ENCODE measurements around the gene NAP1L4. TPM values are rescaled to one million over a fixed set of nuclear protein-coding genes. Genes with fewer than 3 reads are reported as not detected.

The NAP1L4 gene
- total and polyA plus RNA-seq, 2 of the 8 experiments (the other 6 are each of a cell fraction or from before 2014, with no cell fraction given): 75.8 to 194 TPM

DNA sequence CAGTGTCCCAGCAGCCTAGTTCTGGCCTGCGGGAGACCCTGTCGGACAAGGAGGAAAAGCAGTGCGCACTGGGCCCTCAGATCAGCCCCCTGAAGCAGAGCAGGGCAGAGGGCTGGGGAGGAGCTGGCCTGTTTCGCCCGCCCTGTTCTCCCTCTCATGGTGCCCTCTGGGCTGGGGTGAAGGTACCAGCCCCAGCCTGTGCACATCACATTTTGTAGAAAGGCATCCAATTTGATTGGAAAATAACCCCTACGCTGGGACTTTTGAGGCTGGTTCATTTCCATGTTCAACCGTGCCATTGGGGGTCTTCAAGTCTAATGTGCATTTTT is 832 bp upstream of the NAP1L4 start:
- no peaks in the 10 kb centered on the region for H3K9me3 ChIP-seq (ENCODE audit: insufficient read depth in 2 of 2, low read depth in 1 of 2, low read length in 1 of 2)
- H2BK15ac ChIP-seq (ENCODE audit: low read length): no peak overlapping the region
- H3K23me2 ChIP-seq (ENCODE audit: low read depth, low read length): peaks cover 11% of the 10 kb centered on the region
- no peaks in the 10 kb centered on the region for H3K27me3 ChIP-seq (replicated peaks in 1 of 4; ENCODE audit: control insufficient read depth in 3 of 4, extremely low read depth in 1 of 4, insufficient read depth in 3 of 4, low read length in 3 of 4)
- peak overlapping the region; percentile 93 for H4K5ac ChIP-seq (ENCODE audit: insufficient read length, low read depth, low read length)
- peaks cover 3% of the 10 kb centered on the region for H3K79me1 ChIP-seq (ENCODE audit: low read depth, low read length)
- peak overlapping the region; percentile 98 for H4K91ac ChIP-seq (replicated peaks; ENCODE audit: insufficient read length, low read length)
- H3K4me1 ChIP-seq (replicated peaks in 1 of 4; ENCODE audit: control insufficient read depth in 3 of 4, insufficient read depth in 4 of 4, low read length in 3 of 4): peaks cover 2 to 15% (median 7%) of the 10 kb centered on the region in 4 experiments
- peak overlapping the region; percentile 97 for H3K18ac ChIP-seq (ENCODE audit: extremely low read depth, low read length)
- H2BK20ac ChIP-seq (ENCODE audit: low read length): no peak overlapping the region
- H2BK120ac ChIP-seq (replicated peaks; ENCODE audit: low read depth, low read length): no peak overlapping the region
- H2BK12ac ChIP-seq (ENCODE audit: low read depth, low read length): peak overlapping the region; percentile 53; the same call in 1 of the 2 replicates
- peak overlapping the region; percentile 79 to 93 (median 86) for H3K9ac ChIP-seq (replicated peaks in 1 of 4; ENCODE audit: extremely low read depth in 1 of 4, low read depth in 3 of 4, low read length in 3 of 4)
- peaks cover 33 to 37% of the 10 kb centered on the region in 2 experiments for H3K79me2 ChIP-seq (ENCODE audit: control insufficient read depth in 1 of 2, insufficient read depth in 2 of 2, low read length in 2 of 2)
- H3K23ac ChIP-seq (ENCODE audit: insufficient read length): no peak overlapping the region
- POLR2A ChIA-PET (ENCODE audit: partially characterized antibody): interaction anchor here (0.6 to 4.0 kb wide), 7 partner anchors 9 to 110 kb away, joined by 3 to 28 read pairs (median 4); partner anchors contain the start of gene CARS1
- peaks cover 8 to 11% of the 10 kb centered on the region in 2 experiments for H4K20me1 ChIP-seq (replicated peaks in 1 of 2; ENCODE audit: control insufficient read depth in 1 of 2, insufficient read depth in 2 of 2, low read length in 2 of 2)
- FAIRE-seq (no peak), DNase-seq (ENCODE audit: low read depth in 1 of 2, low spot score in 2 of 2) (no peak)
- peak overlapping the region; percentile 76 to 89 (median 86) for H3K4me3 ChIP-seq (ENCODE audit: extremely low read depth in 1 of 4, insufficient read depth in 2 of 4, low read depth in 3 of 4, low read length in 4 of 4)
- H2AFZ ChIP-seq (ENCODE audit: low read length): peak overlapping the region; percentile 79
- 42% methylated on average over 6 of the region's 7 CpGs; no CpG with 5 or more reads in 1 of the 2 experiments for WGBS, 2 experiments (ENCODE audit: extremely low coverage in 1 of 2, insufficient coverage in 1 of 2, insufficient read length in 1 of 2, insufficient replicate concordance in 2 of 2, low coverage in 1 of 2, low lambda C conversion rate in 2 of 2, missing lambda C conversion rate in 1 of 2)
- peak overlapping the region; percentile 87 for H3K27ac ChIP-seq (ENCODE audit: low read depth, low read length)
- H3K36me3 ChIP-seq (ENCODE audit: control insufficient read depth in 2 of 4, insufficient read depth in 4 of 4, low read length in 3 of 4): no peaks in the 10 kb centered on the region
- H3K4me2 ChIP-seq (ENCODE audit: insufficient read depth in 1 of 2, low read depth in 2 of 2, low read length in 2 of 2): peak overlapping the region; percentile 82 to 94
- peak overlapping the region; percentile 79 for H2BK5ac ChIP-seq (ENCODE audit: low read depth, low read length)
- H3K56ac ChIP-seq (replicated peaks; ENCODE audit: insufficient read length, low read depth, low read length): peak overlapping the region; percentile 87
- H3K14ac ChIP-seq (ENCODE audit: insufficient read length): no peak overlapping the region
- peak overlapping the region; percentile 94 for H4K8ac ChIP-seq (ENCODE audit: extremely low read depth, insufficient read depth, low read length)
- H3K4ac ChIP-seq (replicated peaks; ENCODE audit: insufficient read length, low read depth, low read length): peak overlapping the region; percentile 44
- CTCF ChIA-PET (ENCODE audit: partially characterized antibody): interaction anchor here (1.0 to 2.3 kb wide), 2 partner anchors 17 to 45 kb away, joined by 4 to 6 read pairs; no protein-coding TSS in a partner anchor
- no peak overlapping the region for H2AK5ac ChIP-seq (ENCODE audit: low read depth, low read length)
- TF ChIP-seq MAFK (IDR thresholded peaks at IDR 0.05; ENCODE audit: low read depth, low read length) (no peak), CBX8 (IDR thresholded peaks at IDR 0.05; ENCODE audit: borderline replicate concordance, low read depth, low read length) (no peak), CBX5 (IDR thresholded peaks at IDR 0.05; ENCODE audit: low read depth, low read length) (no peak), NANOG (IDR thresholded peaks at IDR 0.05; ENCODE audit: insufficient read depth, low read depth, low read length, poor library complexity, severe bottlenecking) (no peak), TCF12 (IDR thresholded peaks at IDR 0.05; ENCODE audit: low read depth, low read length) (no peak), GTF2F1 (IDR thresholded peaks at IDR 0.05; ENCODE audit: borderline replicate concordance, low read depth, low read length) (no peak), POLR2A (IDR thresholded peaks at IDR 0.05; ENCODE audit: control extremely low read depth in 1 of 2, low read depth in 2 of 2, low read length in 2 of 2) (no peak), CHD1 (IDR thresholded peaks at IDR 0.05; ENCODE audit: low read depth, low read length) (no peak), ASH2L (IDR thresholded peaks at IDR 0.05; ENCODE audit: low read length) (no peak), RBBP5 (IDR thresholded peaks at IDR 0.05; ENCODE audit: borderline replicate concordance, low read depth, low read length) (no peak)
- TF ChIP-seq, protein P1, sequence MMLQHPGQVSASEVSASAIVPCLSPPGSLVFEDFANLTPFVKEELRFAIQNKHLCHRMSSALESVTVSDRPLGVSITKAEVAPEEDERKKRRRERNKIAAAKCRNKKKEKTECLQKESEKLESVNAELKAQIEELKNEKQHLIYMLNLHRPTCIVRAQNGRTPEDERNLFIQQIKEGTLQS (IDR thresholded peaks at IDR 0.05; ENCODE audit: insufficient read depth, low read depth, low read length): no peak
- TF ChIP-seq, protein P2, sequence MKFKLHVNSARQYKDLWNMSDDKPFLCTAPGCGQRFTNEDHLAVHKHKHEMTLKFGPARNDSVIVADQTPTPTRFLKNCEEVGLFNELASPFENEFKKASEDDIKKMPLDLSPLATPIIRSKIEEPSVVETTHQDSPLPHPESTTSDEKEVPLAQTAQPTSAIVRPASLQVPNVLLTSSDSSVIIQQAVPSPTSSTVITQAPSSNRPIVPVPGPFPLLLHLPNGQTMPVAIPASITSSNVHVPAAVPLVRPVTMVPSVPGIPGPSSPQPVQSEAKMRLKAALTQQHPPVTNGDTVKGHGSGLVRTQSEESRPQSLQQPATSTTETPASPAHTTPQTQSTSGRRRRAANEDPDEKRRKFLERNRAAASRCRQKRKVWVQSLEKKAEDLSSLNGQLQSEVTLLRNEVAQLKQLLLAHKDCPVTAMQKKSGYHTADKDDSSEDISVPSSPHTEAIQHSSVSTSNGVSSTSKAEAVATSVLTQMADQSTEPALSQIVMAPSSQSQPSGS (IDR thresholded peaks at IDR 0.05; ENCODE audit: low read length): no peak

Measured in H1 (cell line).